AG10803 (cell line): Measurements from ENCODE around the gene RO60.

ENCODE experiments used
- DNase-seq: peaks from one replicate; pipeline ENCODE4 v3.0.0; 2010; ENCODE audit warnings: low read depth
- H3K4me3 ChIP-seq: 2 replicates; pipeline ENCODE4 v1.5.1; 2011; ENCODE audit warnings: mild to moderate bottlenecking, low read length, control low read depth
- CTCF ChIP-seq: conservative IDR thresholded peaks from 2 replicates; pipeline ENCODE4 v1.5.1; 2011; ENCODE audit warnings: mild to moderate bottlenecking, low read length, control low read depth, inconsistent platforms

RO60 gene

GRCh38 chr1:193059282-193060114, at the start of gene RO60, which contains the start of gene UCHL5:
TSS of gene RO60 (plus strand) at chr1:193059612. CDS start at chr1:193069055, 9,443 bp downstream.
TSS of gene UCHL5 (minus strand) at chr1:193059360. CDS start at chr1:193059260, 100 bp downstream.
- no peak for TF ChIP-seq CTCF
- H3K4me3 ChIP-seq = peak within 1 kb of the TSS; percentile 93
- DNase-seq = peak; percentile 97

GRCh38 chr1:193011406-193011805, 48.0 kb upstream of the RO60 start:
- H3K4me3 ChIP-seq = no peak overlapping the region
- DNase-seq = no peak
- TF ChIP-seq CTCF = no peak

- DNase-seq = peak; percentile 87
- H3K4me3 ChIP-seq = no peak overlapping the region
- no peak for TF ChIP-seq CTCF
Measured at GRCh38 chr1:193013005-193013404, 46.4 kb upstream of the RO60 start.

- DNase-seq = no peak
- TF ChIP-seq CTCF = no peak
- no peak overlapping the region for H3K4me3 ChIP-seq
Measured at GRCh38 chr1:193013707-193014106, 45.7 kb upstream of the RO60 start.

GRCh38 chr1:193014400-193014799, 45.0 kb upstream of the RO60 start:
- no peak for TF ChIP-seq CTCF
- peak; percentile 18 for DNase-seq

GRCh38 chr1:193016788-193017187, 42.6 kb upstream of the RO60 start:
- DNase-seq = no peak
- TF ChIP-seq CTCF = no peak

More at GRCh38 chr1:193014400-193014799, 45.0 kb upstream of the RO60 start:
- no peak overlapping the region for H3K4me3 ChIP-seq

GRCh38 chr1:193019442-193020026, 39.9 kb upstream of the RO60 start:
- TF ChIP-seq CTCF = peak; percentile 59
- H3K4me3 ChIP-seq = no peak overlapping the region
- peak; percentile 65 for DNase-seq

More at GRCh38 chr1:193016788-193017187, 42.6 kb upstream of the RO60 start:
- no peak overlapping the region for H3K4me3 ChIP-seq
